Measurements from ENCODE around the gene SND1. TPM values are rescaled to one million over a fixed set of nuclear protein-coding genes. Genes with fewer than 3 reads are reported as not detected.

Gene SND1
- total and polyA plus RNA-seq, 2 donors (not counting 1 experiment from before 2014, with no cell fraction given): 137 to 174 TPM

DNA sequence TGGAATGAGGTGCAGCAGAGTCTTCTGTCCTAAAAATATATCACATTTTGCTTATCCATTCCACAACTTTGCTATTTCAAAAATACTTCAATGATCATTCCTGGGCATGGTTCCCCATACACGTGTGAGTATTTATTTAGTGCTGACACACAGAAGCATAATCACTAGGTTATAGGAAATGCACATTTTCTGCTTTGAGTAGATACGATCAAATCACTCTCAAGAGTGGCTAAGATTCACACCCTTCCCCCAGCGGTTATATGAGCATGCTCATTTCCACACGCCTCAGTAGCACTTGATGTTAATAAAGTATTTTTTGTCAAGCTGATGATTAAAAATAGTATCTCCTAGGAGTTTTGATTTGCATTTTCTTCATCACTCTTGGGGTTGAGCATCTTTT, 472.8 kb downstream of the SND1 start:
- Histone ChIP-seq H3K9ac (ENCODE audit: insufficient read depth, low read length) (no peak overlapping the region), H3K27ac (ENCODE audit: insufficient read depth, low read length) (no peak overlapping the region), H3K9me3 (ENCODE audit: control insufficient read depth, insufficient read depth, low read depth, low read length) (no peaks in the 10 kb centered on the region), H3K36me3 (ENCODE audit: control insufficient read depth, insufficient read depth, low read length) (no peaks in the 10 kb centered on the region), H3K4me1 (ENCODE audit: control insufficient read depth, extremely low read depth, insufficient read depth, low read length) (no peaks in the 10 kb centered on the region), H3K79me2 (ENCODE audit: control insufficient read depth, insufficient read depth, low read length) (no peaks in the 10 kb centered on the region), H3K27me3 (ENCODE audit: control insufficient read depth, insufficient read depth, low read length) (peaks cover 18% of the 10 kb centered on the region), H3K4me3 (replicated peaks in 1 of 4; ENCODE audit: control extremely low read depth in 1 of 4, insufficient read depth in 1 of 4, low read depth in 3 of 4, low read length in 4 of 4) (no peak overlapping the region), H2AFZ (ENCODE audit: low read length) (no peak overlapping the region), H3K4me2 (ENCODE audit: extremely low read depth, insufficient read depth, low read length) (no peak overlapping the region), H4K20me1 (ENCODE audit: control insufficient read depth, extremely low read depth, insufficient read depth, low read length) (no peaks in the 10 kb centered on the region)
- no peak for DNase-seq (ENCODE audit: low read depth in 2 of 2)
- TF ChIP-seq, protein P1, sequence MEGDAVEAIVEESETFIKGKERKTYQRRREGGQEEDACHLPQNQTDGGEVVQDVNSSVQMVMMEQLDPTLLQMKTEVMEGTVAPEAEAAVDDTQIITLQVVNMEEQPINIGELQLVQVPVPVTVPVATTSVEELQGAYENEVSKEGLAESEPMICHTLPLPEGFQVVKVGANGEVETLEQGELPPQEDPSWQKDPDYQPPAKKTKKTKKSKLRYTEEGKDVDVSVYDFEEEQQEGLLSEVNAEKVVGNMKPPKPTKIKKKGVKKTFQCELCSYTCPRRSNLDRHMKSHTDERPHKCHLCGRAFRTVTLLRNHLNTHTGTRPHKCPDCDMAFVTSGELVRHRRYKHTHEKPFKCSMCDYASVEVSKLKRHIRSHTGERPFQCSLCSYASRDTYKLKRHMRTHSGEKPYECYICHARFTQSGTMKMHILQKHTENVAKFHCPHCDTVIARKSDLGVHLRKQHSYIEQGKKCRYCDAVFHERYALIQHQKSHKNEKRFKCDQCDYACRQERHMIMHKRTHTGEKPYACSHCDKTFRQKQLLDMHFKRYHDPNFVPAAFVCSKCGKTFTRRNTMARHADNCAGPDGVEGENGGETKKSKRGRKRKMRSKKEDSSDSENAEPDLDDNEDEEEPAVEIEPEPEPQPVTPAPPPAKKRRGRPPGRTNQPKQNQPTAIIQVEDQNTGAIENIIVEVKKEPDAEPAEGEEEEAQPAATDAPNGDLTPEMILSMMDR (conservative IDR thresholded peaks at IDR 0.05 in 1 of 2, IDR thresholded peaks at IDR 0.05 in 1 of 2; ENCODE audit: low read depth in 1 of 2, low read length in 2 of 2): no peak
- TF ChIP-seq EZH2 (IDR thresholded peaks at IDR 0.05; ENCODE audit: low read length, missing control alignments): no peak

DNA sequence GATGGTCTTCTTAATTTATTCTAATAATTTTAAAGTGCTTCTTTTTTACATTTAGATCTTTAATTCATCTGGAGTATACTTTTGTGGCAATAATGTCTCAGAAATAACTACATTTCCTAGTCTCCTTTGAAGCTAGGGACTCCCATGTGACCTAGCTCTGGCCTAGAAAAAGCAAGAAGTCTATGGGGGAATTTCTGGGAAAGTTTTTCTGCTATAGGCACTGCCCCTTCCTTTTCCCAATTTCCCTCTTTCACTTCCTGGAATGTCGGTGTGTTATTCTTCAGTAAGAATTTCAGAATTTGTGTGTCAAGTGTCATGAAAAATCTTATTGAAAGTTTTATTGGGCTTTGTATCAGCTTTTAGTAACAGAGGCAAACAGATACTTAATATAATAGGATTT, 473.8 kb downstream of the SND1 start:
- H3K4me3 ChIP-seq (replicated peaks in 1 of 4; ENCODE audit: control extremely low read depth in 1 of 4, insufficient read depth in 1 of 4, low read depth in 3 of 4, low read length in 4 of 4): no peak overlapping the region
- peaks cover 25% of the 10 kb centered on the region for H3K27me3 ChIP-seq (ENCODE audit: control insufficient read depth, insufficient read depth, low read length)
- no peak overlapping the region for H3K9ac ChIP-seq (ENCODE audit: insufficient read depth, low read length)
- no peaks in the 10 kb centered on the region for H3K36me3 ChIP-seq (ENCODE audit: control insufficient read depth, insufficient read depth, low read length)
- no peak overlapping the region for H3K4me2 ChIP-seq (ENCODE audit: extremely low read depth, insufficient read depth, low read length)
- H2AFZ ChIP-seq (ENCODE audit: low read length): no peak overlapping the region
- H3K4me1 ChIP-seq (ENCODE audit: control insufficient read depth, extremely low read depth, insufficient read depth, low read length): no peaks in the 10 kb centered on the region
- H3K27ac ChIP-seq (ENCODE audit: insufficient read depth, low read length): no peak overlapping the region
- DNase-seq (ENCODE audit: low read depth in 2 of 2): no peak
- TF ChIP-seq, protein P1 (conservative IDR thresholded peaks at IDR 0.05 in 1 of 2, IDR thresholded peaks at IDR 0.05 in 1 of 2; ENCODE audit: low read depth in 1 of 2, low read length in 2 of 2): no peak
- TF ChIP-seq EZH2 (IDR thresholded peaks at IDR 0.05; ENCODE audit: low read length, missing control alignments): no peak
- no peaks in the 10 kb centered on the region for H4K20me1 ChIP-seq (ENCODE audit: control insufficient read depth, extremely low read depth, insufficient read depth, low read length)
- H3K9me3 ChIP-seq (ENCODE audit: control insufficient read depth, insufficient read depth, low read depth, low read length): no peaks in the 10 kb centered on the region
- H3K79me2 ChIP-seq (ENCODE audit: control insufficient read depth, insufficient read depth, low read length): no peaks in the 10 kb centered on the region

DNA sequence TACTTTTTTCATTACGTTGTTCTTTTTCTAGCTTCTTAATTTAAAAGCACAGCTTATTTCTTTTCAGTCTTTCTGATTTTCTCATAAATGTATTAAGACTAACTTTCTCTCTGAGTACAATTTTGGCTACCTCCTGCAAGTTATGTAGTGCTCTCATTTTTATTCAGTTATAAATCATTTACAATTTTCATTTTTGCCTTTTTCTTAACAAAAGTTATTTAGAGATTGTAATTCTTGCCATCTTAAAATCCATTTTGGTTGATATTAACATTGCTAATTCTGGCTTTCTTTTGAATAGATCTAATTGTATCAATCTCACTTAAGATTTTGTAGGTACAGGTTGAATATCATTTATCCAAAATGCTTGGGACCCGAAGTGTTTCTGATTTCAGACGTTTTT, 476.4 kb downstream of the SND1 start:
- Histone ChIP-seq H2AFZ (ENCODE audit: low read length) (no peak overlapping the region), H3K9me3 (ENCODE audit: control insufficient read depth, insufficient read depth, low read depth, low read length) (no peaks in the 10 kb centered on the region), H3K27me3 (ENCODE audit: control insufficient read depth, insufficient read depth, low read length) (peaks cover 29% of the 10 kb centered on the region), H3K4me3 (replicated peaks in 1 of 4; ENCODE audit: control extremely low read depth in 1 of 4, insufficient read depth in 1 of 4, low read depth in 3 of 4, low read length in 4 of 4) (no peak overlapping the region), H3K79me2 (ENCODE audit: control insufficient read depth, insufficient read depth, low read length) (no peaks in the 10 kb centered on the region), H3K4me2 (ENCODE audit: extremely low read depth, insufficient read depth, low read length) (no peak overlapping the region), H3K9ac (ENCODE audit: insufficient read depth, low read length) (no peak overlapping the region), H4K20me1 (ENCODE audit: control insufficient read depth, extremely low read depth, insufficient read depth, low read length) (no peaks in the 10 kb centered on the region), H3K27ac (ENCODE audit: insufficient read depth, low read length) (no peak overlapping the region), H3K36me3 (ENCODE audit: control insufficient read depth, insufficient read depth, low read length) (no peaks in the 10 kb centered on the region), H3K4me1 (ENCODE audit: control insufficient read depth, extremely low read depth, insufficient read depth, low read length) (no peaks in the 10 kb centered on the region)
- DNase-seq (ENCODE audit: low read depth in 2 of 2): no peak
- no peak for TF ChIP-seq EZH2 (IDR thresholded peaks at IDR 0.05; ENCODE audit: low read length, missing control alignments)
- TF ChIP-seq, protein P1 (conservative IDR thresholded peaks at IDR 0.05 in 1 of 2, IDR thresholded peaks at IDR 0.05 in 1 of 2; ENCODE audit: low read depth in 1 of 2, low read length in 2 of 2): no peak
